ENCODE results near the gene LPIN3.
A peak's percentile ranks its signal among the peaks of the same experiment; 100 is the strongest.

LPIN3 gene

DNA sequence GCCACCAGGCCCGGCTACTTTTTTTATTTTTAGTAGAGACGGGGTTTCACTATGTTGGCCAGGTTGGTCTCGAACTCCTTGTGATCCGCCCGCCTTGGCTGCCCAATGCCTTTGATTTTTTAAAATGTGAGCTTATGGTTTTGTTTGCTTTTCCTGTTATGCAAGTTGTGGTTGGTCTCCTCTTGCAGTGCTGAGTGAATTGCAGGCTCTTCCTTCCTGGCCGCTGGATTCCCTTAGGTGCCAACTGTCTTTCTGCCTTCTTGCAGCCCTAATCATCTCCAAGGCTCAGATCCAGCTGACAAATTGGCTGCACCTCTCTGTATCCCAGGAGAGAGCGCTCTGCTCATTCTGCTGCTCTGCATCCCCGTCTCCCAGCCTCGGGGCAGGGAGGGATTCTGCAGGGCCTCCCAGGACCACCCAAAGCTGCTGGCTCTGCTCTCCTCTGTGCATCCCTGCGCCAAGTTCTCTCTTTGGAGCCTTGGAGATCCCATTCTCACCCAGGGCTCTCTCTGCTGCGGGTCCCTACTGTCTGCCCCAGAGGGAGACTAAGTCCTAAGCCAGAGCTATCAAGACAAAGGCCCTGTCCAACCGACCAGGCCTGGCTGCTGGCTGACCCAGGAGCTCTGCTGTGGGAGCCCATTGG is 40.1 kb downstream of the LPIN3 start:
- H3K27me3 ChIP-seq, result peaks cover 71% of the 10 kb centered on the region
- H3K27ac ChIP-seq, result no peak overlapping the region
- no peaks in the 10 kb centered on the region for H3K9me3 ChIP-seq

DNA sequence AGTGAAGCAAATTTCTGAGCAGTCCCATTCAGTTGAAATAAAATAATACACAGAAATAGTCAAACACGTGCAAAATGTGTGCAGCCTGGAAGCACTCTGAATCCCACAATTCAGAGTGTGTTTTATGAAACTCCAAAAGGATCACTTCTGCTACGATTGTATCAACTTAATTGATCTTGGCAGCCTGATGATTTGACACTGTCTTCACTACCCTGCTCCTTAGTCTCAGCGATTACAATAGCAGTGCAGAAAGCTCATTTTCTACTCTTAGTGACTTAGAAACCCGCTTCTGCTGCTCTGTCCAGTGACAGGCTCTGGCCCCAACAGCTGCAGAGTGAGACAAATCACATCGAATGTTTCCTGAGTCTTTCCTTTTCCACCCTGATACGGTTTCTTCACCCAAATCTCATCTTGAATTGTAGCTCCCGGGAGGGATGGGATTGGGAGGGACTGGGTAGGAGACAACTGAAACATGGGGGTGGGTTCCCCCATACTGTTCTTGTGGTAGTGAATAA is 42.2 kb downstream of the LPIN3 start:
- H3K27ac ChIP-seq, result no peak overlapping the region
- no peak for TF ChIP-seq CTCF (IDR thresholded peaks at IDR 0.05)
- no peaks in the 10 kb centered on the region for H3K9me3 ChIP-seq
- no peak overlapping the region for H3K4me3 ChIP-seq (ENCODE audit: low read depth in 1 of 2, low read length in 1 of 2)
- peaks cover 70% of the 10 kb centered on the region for H3K27me3 ChIP-seq
- H3K36me3 ChIP-seq, result no peaks in the 10 kb centered on the region
- peaks cover 22 to 26% of the 10 kb centered on the region in 2 experiments for H3K4me1 ChIP-seq (ENCODE audit: control insufficient read depth in 1 of 2, insufficient read depth in 1 of 2, low read depth in 1 of 2, low read length in 1 of 2)

More for the DNA sequence above, 40.1 kb downstream of the LPIN3 start:
- Histone ChIP-seq H3K4me1 (ENCODE audit: control insufficient read depth in 1 of 2, insufficient read depth in 1 of 2, low read depth in 1 of 2, low read length in 1 of 2) (peaks cover 22 to 26% of the 10 kb centered on the region in 2 experiments), H3K36me3 (no peaks in the 10 kb centered on the region), H3K4me3 (ENCODE audit: low read depth in 1 of 2, low read length in 1 of 2) (peak overlapping the region in 1 of 2 experiments; percentile 0)
- no peak for TF ChIP-seq CTCF (IDR thresholded peaks at IDR 0.05)

- peaks cover 83% of the 10 kb centered on the region for H3K27me3 ChIP-seq
- no peak overlapping the region for H3K4me3 ChIP-seq (ENCODE audit: low read depth in 1 of 2, low read length in 1 of 2)
- H3K36me3 ChIP-seq, result no peaks in the 10 kb centered on the region
- H3K27ac ChIP-seq, result no peak overlapping the region
- H3K9me3 ChIP-seq, result no peaks in the 10 kb centered on the region
- TF ChIP-seq CTCF (IDR thresholded peaks at IDR 0.05), result no peak
- H3K4me1 ChIP-seq (ENCODE audit: control insufficient read depth in 1 of 2, insufficient read depth in 1 of 2, low read depth in 1 of 2, low read length in 1 of 2), result peaks cover 0 to 6% of the 10 kb centered on the region in 2 experiments
These were observed 46.1 kb downstream of the LPIN3 start for GRCh38 chr20:41386502-41387427.

- H3K4me3 ChIP-seq (ENCODE audit: low read depth in 1 of 2, low read length in 1 of 2), result no peak overlapping the region
- peaks cover 0 to 6% of the 10 kb centered on the region in 2 experiments for H3K4me1 ChIP-seq (ENCODE audit: control insufficient read depth in 1 of 2, insufficient read depth in 1 of 2, low read depth in 1 of 2, low read length in 1 of 2)
- H3K36me3 ChIP-seq, result no peaks in the 10 kb centered on the region
- no peaks in the 10 kb centered on the region for H3K9me3 ChIP-seq
- no peak overlapping the region for H3K27ac ChIP-seq
- peaks cover 82% of the 10 kb centered on the region for H3K27me3 ChIP-seq
- no peak for TF ChIP-seq CTCF (IDR thresholded peaks at IDR 0.05)
These were observed 46.8 kb downstream of the LPIN3 start for GRCh38 chr20:41387444-41387851.

DNA sequence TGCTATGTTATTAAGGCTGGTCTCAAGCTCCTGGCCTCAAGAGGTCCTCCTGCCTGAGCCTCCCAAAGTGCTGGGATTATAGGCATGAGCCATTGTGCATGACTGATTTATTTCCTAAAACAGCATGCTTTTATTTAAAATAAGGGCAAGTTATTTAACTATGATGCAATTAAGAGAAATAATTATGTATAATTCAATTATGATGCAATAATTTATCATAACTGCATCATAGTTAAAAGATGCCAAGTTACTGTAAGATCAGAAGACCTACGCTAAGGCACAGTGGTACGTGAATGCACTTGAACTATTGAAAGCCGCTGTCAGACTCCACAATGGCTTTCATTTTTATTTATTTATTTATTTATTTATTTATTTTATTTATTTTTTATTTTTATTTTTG is 50.3 kb downstream of the LPIN3 start:
- Histone ChIP-seq H3K9me3 (no peaks in the 10 kb centered on the region), H3K27me3 (peaks cover 67% of the 10 kb centered on the region), H3K4me1 (ENCODE audit: control insufficient read depth in 1 of 2, insufficient read depth in 1 of 2, low read depth in 1 of 2, low read length in 1 of 2) (no peaks in the 10 kb centered on the region), H3K4me3 (ENCODE audit: low read depth in 1 of 2, low read length in 1 of 2) (no peak overlapping the region), H3K27ac (no peak overlapping the region), H3K36me3 (no peaks in the 10 kb centered on the region)
- no peak for TF ChIP-seq CTCF (IDR thresholded peaks at IDR 0.05)
